Naive B cell (primary cell): ENCODE results near the gene ITPRIPL1. TPM values are rescaled to one million over a fixed set of nuclear protein-coding genes. Genes with fewer than 3 reads are reported as not detected.

Source experiments
- polyA plus RNA-seq, 6 donors: library from polyadenylated mRNA; unstranded; fragments of 300-500 nt; fragmentation: Illumina TruSeq; gene quantifications; one replicate each; pipeline ENCODE4 v1.2.3, GENCODE V29; 2021; ENCODE audit warnings: low read depth in 6 of 6

ITPRIPL1 gene
- polyA plus RNA-seq, 6 donors from 2014 or later = 0.78 to 3.9 (median 1.5) TPM

Other genes with a start within 250 kb of the ITPRIPL1 start
- under 1 TPM in 1 of 6 donors, not detected in 5; 0.15 TPM for gene ADRA2B, start 208.7 kb upstream of the ITPRIPL1 start, polyA plus RNA-seq
- gene ASTL, start 186.8 kb upstream of the ITPRIPL1 start, polyA plus RNA-seq = not detected
- gene DUSP2, start 179.9 kb upstream of the ITPRIPL1 start, polyA plus RNA-seq = 100 to 1,000 TPM in 2 of 6 donors, 10 to 100 TPM in 4; 56.3 to 220 (median 95.9) TPM
- 100 to 1,000 TPM; 219 to 401 (median 239) TPM for gene STARD7, start 116.5 kb upstream of the ITPRIPL1 start, polyA plus RNA-seq
- gene TMEM127, start 59.3 kb upstream of the ITPRIPL1 start, polyA plus RNA-seq = 10 to 100 TPM; 37.8 to 52.0 (median 40.1) TPM
- 100 to 1,000 TPM in 1 of 6 donors, 10 to 100 TPM in 5; 57.8 to 101 (median 92.2) TPM for gene CIAO1, start 59.1 kb upstream of the ITPRIPL1 start, polyA plus RNA-seq
- 10 to 100 TPM; 61.7 to 95.9 (median 71.2) TPM for gene SNRNP200, start 19.8 kb upstream of the ITPRIPL1 start, polyA plus RNA-seq
- gene NCAPH, start 10.4 kb downstream of the ITPRIPL1 start, polyA plus RNA-seq = under 1 TPM in 1 of 6 donors, not detected in 5; 0.45 TPM
- under 1 TPM in 1 of 6 donors, not detected in 5; 0.28 TPM for gene NEURL3, start 180.0 kb downstream of the ITPRIPL1 start, polyA plus RNA-seq
- gene ARID5A, start 211.4 kb downstream of the ITPRIPL1 start, polyA plus RNA-seq = 10 to 100 TPM; 20.8 to 45.9 (median 28.5) TPM